GM18505 (cell line): ENCODE results near the gene ZNF81.
"Not testable (repeated sequence)": the region's sequence is repeated elsewhere in the genome, so short reads cannot be mapped to it uniquely, and the experiment has no call there.

Source experiments
- ATAC-seq: cut with Tn5 transposase; IDR thresholded peaks from one replicate; pipeline ENCODE4 v1.9.1; 2021; ENCODE audit not compliant: unreplicated experiment
- POLR2A ChIP-seq: IDR thresholded peaks from 4 replicates; pipeline ENCODE4 v1.6.1; 2011; ENCODE audit warnings: borderline replicate concordance; ENCODE audit not compliant: insufficient read depth, insufficient read length; ENCODE audit errors: extremely low read depth

Gene ZNF81

GRCh38 chrX:47836164-47837072 is at the start of gene ZNF81:
TSS of gene ZNF81 (plus strand) at chrX:47836902. CDS start at chrX:47846268, 9,366 bp downstream.
- peak; percentile 90 for ATAC-seq
- peak; percentile 75 for TF ChIP-seq POLR2A

- no peak for ATAC-seq
- TF ChIP-seq POLR2A: no peak
These were observed 40.2 kb upstream of the ZNF81 start for GRCh38 chrX:47796433-47796906.

- ATAC-seq: no peak
- no peak for TF ChIP-seq POLR2A
These were observed 39.6 kb upstream of the ZNF81 start for GRCh38 chrX:47797084-47797483.

- no peak for TF ChIP-seq POLR2A
These were observed 37.8 kb upstream of the ZNF81 start for GRCh38 chrX:47798861-47799260.

GRCh38 chrX:47802589-47802988 is 34.1 kb upstream of the ZNF81 start:
- TF ChIP-seq POLR2A: no peak
- ATAC-seq: no peak

More at GRCh38 chrX:47798861-47799260, 37.8 kb upstream of the ZNF81 start:
- ATAC-seq: no peak

GRCh38 chrX:47803103-47803502 is 33.6 kb upstream of the ZNF81 start:
- not testable (repeated sequence) for ATAC-seq

- TF ChIP-seq POLR2A: no peak
- no peak for ATAC-seq
These were observed 32.4 kb upstream of the ZNF81 start for GRCh38 chrX:47804315-47804714.

- not testable (repeated sequence) for ATAC-seq
These were observed 30.9 kb upstream of the ZNF81 start for GRCh38 chrX:47805844-47806243.

GRCh38 chrX:47806415-47807271 is 30.1 kb upstream of the ZNF81 start:
- ATAC-seq: not testable (repeated sequence)

GRCh38 chrX:47807272-47807538 is 29.5 kb upstream of the ZNF81 start:
- not testable (repeated sequence) for ATAC-seq

GRCh38 chrX:47807548-47807947 is 29.2 kb upstream of the ZNF81 start:
- TF ChIP-seq POLR2A: no peak
- ATAC-seq: no peak

GRCh38 chrX:47808904-47809788 is 27.6 kb upstream of the ZNF81 start:
- no peak for TF ChIP-seq POLR2A
- ATAC-seq: no peak

- TF ChIP-seq POLR2A: no peak
- ATAC-seq: no peak
These were observed 21.9 kb upstream of the ZNF81 start for GRCh38 chrX:47814851-47815250.
